GM18517 (cell line): ENCODE results near the gene TPM3.
"Not testable (repeated sequence)": the region's sequence is repeated elsewhere in the genome, so short reads cannot be mapped to it uniquely, and the experiment has no call there.

Experiments
- ATAC-seq: cut with Tn5 transposase; IDR thresholded peaks from one replicate; pipeline ENCODE4 v1.9.1; 2021; ENCODE audit warnings: mild to moderate bottlenecking, moderate library complexity; ENCODE audit not compliant: unreplicated experiment

Gene TPM3

DNA sequence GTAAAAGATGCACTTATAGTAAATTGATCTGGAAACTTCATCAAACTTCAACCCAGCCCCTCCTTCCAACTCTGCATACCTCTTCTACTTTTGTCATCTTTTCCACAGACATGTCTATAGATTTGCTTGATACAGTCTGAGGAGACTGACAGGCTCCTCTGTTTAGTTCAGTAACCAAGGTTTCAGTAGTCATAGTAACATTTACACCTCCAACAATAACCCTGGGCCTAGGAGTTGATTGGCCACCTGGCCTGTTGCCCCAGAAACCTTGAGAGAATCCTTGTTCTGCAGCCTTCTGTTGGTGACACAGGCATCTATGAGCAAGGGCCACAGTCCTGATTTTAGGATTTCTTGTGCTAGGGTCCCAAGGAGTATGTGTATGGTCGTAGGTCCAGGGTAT lies 14.3 kb upstream of the TPM3 start, which contains the start of gene CFAP141:
Gene CFAP141 (minus strand): TSS at position 138 of the 400 bp plus-strand sequence. CDS start 26 bp downstream, at position 112.
- ATAC-seq = no peak

DNA sequence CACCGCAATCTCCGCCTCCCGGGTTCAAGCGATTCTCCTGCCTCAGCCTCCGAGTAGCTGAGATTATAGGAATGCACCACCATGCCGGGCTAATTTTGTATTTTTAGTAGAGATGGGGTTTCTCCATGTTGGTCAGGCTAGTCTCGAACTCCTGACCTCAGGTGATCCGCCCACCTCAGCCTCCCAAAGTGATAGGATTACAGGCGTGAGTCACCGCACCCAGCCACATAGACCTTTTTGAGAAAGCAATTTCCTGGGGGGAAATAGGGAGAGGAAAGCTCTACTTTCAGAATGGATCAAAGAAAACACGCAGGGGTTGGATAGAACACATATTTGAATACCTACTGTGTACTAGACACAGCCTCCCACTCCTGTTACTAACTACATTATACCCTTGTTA lies 13.9 kb upstream of the TPM3 start:
- not testable (repeated sequence) for ATAC-seq

- no peak for ATAC-seq
Observed at GRCh38 chr1:154199563-154199879, 7.6 kb upstream of the TPM3 start.

DNA sequence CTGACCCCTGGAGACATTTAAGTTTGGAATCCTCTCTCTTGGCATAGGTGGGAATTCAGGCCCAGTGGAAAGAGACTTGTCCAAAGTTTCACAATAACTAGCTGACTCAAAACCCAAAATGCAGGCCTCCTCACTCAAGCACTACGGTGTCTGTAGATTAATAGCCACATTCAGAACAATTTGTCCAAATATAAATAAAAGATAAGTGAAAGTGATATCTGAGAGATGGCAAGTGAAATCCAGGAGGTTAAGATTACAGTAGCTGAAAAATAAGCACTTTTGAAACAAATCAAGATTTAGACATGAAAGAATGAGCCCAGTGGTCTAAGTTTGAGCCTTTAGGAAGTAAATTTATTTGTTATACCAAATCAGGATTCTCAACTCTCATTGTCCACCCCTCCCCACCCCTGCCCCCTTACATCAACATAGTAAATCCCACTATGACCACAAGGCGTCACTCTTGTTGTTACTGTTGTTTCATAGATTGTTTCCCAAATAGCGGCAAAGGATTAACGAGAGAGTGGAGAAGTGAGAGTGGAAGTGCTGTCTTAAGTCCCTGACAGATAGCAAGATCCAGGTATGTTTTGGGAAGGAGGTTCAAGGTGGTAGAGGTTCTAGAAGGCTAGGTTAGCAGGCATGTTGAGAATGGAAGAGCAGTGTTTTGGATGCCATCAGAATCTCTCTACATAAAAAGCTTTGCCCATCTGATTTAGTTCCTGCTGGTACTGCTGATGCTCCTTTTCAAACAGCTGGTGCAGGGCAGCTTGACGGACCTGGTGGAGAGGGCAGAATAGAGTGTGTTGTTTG lies 7.1 kb upstream of the TPM3 start:
- no peak for ATAC-seq

- no peak for ATAC-seq
Observed at GRCh38 chr1:154193821-154194220, 1.9 kb upstream of the TPM3 start.

GRCh38 chr1:154192476-154192875 lies 576 bp upstream of the TPM3 start:
- no peak for ATAC-seq

DNA sequence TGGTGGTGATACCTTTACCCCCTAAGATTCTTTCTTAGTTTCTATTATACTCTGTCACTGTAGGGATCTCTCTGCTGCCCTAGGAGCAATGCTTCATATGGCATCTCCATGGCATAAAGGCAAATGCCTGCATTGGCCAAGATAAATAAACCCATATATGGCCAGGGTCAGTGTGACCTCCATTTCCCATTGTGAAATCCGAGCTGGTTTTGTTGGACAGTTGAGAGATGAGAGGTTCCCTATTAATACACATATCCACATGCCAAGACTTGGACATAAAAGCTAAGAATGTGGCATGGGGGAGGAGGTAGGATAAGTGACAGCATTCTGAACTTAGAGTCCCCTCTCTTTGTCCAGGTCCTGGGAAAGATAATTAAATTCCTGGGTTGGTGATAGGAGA lies 1.4 kb downstream of the TPM3 start:
- no peak for ATAC-seq

DNA sequence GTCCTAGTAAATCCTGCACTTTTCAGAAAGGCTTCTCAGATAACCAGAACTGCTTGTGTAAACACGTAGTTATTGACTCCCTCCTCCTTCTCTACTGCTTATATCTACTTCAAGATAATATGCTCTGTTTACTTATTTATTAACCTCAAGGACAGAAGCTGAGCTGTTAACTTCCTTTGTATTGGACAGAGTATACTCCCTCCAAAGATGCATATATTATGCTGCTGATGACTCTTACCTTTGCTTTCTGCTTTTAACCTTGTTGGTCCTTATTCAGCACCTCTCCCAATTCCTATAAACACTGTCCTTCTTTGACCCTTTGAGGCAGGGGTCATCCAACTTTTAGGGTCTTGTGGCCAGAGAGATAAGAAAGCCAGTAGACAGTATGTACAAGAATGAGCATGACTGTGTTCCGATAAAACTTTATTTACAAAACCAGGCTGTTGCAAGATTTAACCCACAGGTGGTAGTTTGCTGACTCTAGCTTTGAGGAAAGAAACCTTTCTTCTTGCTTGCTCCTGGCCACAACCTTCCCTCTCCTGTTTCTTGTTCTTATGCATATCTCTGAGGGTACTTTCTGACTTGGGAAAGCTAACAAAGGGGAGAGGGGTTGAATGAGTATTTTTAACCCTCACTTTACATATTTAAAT lies 4.9 kb downstream of the TPM3 start:
- ATAC-seq = no peak

DNA sequence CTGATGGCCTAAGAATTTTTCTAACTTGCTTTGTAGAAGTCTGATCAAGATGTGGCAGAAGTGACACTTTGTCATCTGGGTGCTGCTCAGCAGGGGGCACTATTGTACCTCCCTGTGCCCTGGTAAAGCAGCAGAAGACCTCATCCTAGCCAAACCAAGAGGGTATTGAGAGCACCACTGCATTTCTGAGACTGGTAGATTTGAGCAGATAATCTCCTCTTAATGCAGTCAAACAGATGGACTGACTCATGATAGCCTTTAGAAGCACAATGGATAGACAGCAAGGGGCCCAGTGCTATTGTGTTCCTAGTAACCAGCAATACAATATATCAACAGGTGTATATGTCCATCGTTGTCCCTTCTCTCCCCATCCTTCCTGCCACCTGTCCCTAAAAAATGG lies 5.7 kb downstream of the TPM3 start:
- no peak for ATAC-seq

GRCh38 chr1:154183046-154183915 lies 8.6 kb downstream of the TPM3 start:
- ATAC-seq = peak; percentile 71

DNA sequence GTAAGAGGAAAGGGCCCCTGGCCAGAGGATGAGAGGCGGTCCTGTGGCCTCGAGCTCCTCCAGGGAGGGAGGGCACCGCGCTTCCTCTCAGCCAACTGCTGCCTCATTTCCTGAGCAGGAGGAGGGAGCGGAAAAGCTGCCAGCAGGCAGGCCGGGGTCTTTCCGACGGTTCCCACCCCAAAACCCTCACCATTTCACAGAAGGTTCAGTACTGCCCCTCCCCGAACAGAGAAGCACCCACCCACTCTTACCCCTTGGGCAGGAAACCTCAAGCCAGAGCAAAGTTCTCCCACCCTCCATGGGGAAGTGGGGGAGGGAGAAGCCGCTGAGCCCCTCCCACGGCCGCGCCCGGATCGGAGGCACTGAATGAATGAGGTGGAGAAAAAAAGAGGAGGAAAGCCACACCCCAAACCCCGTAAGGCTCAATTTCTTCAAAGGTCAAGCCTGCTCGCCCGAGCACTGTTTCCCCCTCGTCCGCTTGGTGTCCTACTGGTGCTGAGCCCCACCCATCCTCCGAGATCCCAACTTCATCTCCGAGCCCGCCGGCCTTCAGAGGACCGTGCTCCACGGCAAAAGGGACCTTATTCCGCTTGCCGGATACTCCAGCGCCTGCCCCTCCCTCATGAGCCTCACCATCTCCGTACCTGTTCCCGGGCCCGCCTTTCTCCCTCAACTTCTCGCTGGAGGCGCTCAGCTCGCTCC lies 9.4 kb downstream of the TPM3 start:
- ATAC-seq = peak; percentile 27

GRCh38 chr1:154181944-154182343 lies 10.0 kb downstream of the TPM3 start:
- ATAC-seq = peak; percentile 41

DNA sequence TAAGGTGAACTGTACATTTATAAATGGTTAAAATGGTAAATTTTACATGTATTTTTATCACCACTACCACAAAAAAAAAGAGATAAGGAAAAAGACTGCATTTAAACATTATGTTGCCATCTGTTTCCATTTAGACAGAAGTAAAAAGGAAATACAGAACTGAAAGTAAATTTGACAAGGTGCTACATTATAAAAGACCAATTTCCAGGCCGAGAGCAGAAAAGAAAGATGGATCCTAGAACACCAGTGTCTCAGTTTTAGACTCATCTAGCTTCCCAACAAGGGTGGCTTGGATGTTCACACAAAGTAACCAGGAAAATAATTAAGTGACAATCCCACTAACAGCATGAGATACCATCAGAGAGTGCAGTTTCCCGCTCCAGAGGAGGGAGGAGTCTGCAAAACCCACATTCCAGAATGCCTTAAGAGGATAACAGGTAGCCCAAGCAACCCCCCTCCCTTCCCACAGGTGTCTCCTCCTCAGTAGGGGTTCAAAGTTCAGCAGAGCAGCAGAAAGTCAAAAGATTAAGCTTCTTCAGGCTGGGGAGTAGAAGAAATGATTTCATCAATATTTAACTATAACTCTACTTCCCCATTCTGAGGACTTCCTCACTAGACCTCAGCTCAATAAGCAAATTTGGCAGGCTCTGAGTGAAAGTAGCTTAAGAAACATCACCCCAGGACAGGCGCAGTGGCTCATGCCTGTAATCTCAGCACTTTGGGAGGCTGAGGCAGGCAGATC lies 11.8 kb downstream of the TPM3 start:
- no peak for ATAC-seq

DNA sequence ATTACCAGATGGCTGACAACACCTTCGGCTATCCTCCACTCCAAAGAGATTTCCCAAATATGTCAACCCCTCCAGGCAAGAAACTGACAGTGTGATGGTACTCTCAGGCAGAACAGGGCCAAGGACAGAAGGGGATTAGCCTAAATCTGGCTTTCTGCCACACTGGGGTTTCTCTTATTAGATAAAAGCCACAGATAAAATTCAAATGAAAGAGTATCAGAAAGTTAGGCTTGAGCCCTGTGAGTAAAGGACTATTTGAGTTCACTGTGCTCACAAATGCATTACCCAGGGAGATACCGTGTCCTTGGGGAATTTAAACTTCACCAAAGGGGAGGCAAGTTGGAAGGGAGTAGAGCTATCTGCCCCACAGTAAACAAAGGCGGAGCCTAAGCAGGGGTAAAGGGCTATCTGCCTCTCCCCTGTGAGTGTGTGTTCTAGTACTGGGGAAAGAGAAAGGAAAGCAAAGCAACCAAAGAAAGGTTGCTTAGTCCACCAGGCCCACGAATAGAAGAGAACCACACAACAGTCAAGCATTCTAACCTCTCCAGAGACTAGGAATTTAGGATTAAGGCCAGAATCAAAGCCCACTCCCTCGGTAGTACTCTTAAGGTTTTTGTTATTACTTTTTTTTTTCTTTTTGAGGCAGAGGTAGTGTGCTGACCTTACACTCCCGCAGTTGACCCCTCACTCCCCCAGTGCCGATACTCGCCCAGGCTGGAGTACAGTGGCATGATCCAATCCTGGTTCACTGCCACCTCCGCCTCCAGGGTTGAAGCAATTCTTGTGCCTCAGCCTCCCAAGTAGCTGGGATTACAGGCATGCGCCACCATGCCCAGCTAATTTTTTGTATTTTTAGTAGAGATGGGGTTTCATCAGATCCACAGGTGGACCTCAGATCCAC lies 12.7 kb downstream of the TPM3 start:
- no peak for ATAC-seq

- no peak for ATAC-seq
Observed at GRCh38 chr1:154178013-154178412, 13.9 kb downstream of the TPM3 start.

- ATAC-seq = no peak
Observed at GRCh38 chr1:154176337-154176736, 15.6 kb downstream of the TPM3 start.

DNA sequence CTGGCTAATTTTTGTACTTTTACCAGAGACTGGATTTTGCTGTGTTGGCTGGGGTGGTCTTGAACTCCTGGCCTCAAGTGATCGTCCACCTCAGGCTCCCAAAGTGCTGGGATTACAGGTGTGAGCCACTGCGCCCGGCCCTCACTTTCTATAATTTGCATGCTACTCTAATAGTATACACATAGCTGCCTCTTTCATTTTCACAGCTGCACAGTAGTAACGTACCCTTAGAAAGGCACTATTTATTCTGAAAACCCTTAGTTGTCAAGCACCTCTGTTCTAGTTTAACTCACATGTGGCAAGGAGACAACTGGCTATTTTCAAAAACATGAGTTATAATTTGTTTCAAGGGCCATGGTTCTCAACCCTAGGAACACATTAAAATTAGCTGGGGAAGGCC lies 17.2 kb downstream of the TPM3 start:
- peak; percentile 47 for ATAC-seq

GRCh38 chr1:154171880-154172279 lies 20.0 kb downstream of the TPM3 start:
- no peak for ATAC-seq

DNA sequence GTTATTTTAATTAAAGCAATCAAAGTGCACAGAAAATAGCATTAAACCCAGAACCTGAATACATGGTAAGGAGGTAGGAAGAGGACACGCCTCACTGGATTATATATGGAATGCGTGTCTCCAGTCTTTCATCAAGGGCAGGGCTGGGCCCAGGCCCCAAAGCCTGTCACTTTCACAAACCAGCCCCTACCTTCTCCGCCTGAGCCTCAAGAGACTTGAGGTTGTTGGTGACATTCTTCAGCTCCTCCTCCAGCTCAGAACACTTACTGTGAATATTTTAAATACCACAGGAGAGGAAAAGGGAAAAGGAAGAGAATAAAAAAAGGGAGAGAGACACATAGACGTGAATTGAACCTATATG lies 20.7 kb downstream of the TPM3 start:
- ATAC-seq = no peak
